22Rv1 (cell line): ENCODE measurements around the gene CACNA2D2.

Experiments
- H3K27ac ChIP-seq: fragments of 450-650 bp; 2 replicates; pipeline ENCODE4 v1.5.1; 2017
- ZFX ChIP-seq: fragments of 450-650 bp; IDR thresholded peaks from 2 replicates; pipeline ENCODE4 v1.6.1; 2017; ENCODE audit warnings: antibody characterized with exemption, borderline replicate concordance
- TF ChIP-seq, protein P1 (sequence below): fragments of 450-650 bp; IDR thresholded peaks from 2 replicates; pipeline ENCODE4 v1.5.1; 2017; ENCODE audit warnings: mild to moderate bottlenecking

Gene CACNA2D2

DNA sequence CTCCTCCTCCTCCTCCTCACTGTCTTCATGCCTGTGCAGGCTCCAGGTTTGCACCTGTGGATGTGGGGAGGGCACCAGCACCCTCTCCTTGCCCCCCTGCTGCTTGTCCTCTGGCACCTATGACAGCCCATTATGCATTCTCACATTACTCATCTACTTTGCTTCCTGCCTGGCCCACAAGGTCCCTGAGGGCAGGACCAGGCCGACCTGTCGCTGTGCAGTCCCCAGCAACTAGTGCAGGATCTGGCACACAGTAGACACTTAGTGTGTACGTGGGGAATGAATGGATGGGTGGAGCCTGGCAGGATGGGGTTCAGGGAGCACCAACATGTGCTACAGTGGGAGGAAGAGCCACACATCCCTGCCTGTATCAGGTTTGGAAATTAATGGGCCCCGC is 85.8 kb downstream of the CACNA2D2 start:
- no peak for TF ChIP-seq ZFX
- TF ChIP-seq, protein P1, sequence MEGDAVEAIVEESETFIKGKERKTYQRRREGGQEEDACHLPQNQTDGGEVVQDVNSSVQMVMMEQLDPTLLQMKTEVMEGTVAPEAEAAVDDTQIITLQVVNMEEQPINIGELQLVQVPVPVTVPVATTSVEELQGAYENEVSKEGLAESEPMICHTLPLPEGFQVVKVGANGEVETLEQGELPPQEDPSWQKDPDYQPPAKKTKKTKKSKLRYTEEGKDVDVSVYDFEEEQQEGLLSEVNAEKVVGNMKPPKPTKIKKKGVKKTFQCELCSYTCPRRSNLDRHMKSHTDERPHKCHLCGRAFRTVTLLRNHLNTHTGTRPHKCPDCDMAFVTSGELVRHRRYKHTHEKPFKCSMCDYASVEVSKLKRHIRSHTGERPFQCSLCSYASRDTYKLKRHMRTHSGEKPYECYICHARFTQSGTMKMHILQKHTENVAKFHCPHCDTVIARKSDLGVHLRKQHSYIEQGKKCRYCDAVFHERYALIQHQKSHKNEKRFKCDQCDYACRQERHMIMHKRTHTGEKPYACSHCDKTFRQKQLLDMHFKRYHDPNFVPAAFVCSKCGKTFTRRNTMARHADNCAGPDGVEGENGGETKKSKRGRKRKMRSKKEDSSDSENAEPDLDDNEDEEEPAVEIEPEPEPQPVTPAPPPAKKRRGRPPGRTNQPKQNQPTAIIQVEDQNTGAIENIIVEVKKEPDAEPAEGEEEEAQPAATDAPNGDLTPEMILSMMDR: no peak
- no peak overlapping the region for H3K27ac ChIP-seq

DNA sequence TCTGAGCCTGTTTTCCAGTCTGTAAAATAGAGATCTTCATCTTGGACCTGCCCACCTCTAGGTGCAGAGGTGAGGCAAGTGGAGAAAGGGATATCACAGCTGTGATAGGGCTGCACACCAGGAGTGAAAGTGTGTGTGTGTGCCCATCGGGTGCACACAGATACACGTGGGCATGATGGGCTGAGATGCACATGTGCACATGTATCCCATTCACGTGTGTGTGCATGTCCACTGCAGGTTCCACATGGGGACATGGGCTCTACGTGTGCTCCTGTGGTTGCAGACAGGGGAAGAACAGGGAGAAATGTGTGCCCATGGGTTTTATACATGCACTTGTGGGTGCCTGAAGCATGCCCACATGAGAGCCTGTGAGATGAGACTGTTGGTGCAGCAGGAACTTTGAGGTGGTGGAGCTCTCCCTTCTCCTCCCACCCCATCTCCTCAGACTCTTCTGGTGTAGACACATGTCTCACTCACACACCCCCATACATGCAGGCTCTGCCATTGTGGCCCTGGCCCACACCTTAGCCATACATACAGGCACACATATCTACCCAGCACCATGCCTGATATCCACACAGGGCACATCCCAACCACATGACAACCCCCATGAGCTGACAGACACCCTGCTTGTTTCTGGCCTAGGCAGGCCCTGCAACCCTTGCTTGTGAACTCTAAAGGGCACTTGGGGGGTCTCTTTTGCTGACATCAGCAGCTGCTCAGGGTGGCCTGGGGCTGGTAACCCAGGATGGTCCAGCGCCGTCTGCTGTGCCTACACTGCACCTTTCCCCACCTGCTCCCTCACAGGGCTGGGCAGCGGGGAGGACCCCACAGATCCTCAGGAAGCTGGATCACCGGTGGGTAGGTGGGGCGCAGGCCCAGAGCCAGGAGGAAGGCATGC is 86.4 kb downstream of the CACNA2D2 start:
- TF ChIP-seq, protein P1: no peak
- TF ChIP-seq ZFX: no peak
- H3K27ac ChIP-seq: no peak overlapping the region

DNA sequence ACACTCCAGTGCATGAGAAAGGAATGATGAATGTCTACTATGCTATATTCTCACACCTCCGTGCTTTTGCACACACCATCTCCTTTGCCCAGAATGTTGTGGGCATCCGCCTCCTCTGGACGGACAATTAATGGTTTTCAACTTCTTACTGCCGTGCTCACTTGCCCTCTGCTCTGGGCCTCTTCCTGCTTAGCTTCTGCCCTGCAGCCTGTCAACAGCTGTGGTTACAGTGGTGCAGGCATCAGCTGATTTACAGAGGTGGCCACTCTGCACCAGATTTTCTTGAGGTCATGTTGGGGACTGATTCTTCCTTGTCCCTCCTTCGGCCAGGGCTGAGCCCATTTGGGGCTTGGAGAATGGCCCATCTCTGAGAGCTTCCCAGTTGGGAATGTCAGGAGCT is 87.6 kb downstream of the CACNA2D2 start:
- no peak overlapping the region for H3K27ac ChIP-seq
- TF ChIP-seq, protein P1: no peak
- TF ChIP-seq ZFX: no peak

DNA sequence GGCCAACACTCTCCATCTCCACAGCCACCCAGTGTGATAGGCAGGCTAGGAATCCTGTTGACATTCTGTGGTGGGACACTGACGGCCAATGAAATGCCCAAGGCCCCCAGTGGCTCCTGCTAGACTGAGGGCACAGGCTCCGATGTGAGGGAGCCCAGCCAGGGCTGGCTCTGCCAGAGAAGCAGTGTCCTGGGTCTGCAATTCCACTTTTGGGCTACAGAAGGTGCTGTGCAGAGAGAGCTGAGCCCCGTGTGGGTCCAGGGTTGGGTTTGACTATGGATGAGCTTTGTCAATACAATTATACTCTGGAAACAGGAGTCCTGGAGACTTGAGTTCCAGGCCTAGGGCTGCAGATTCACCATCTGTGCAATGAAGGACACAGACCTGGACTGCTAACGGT is 88.4 kb downstream of the CACNA2D2 start:
- no peak for TF ChIP-seq ZFX
- TF ChIP-seq, protein P1: no peak
- H3K27ac ChIP-seq: no peak overlapping the region

DNA sequence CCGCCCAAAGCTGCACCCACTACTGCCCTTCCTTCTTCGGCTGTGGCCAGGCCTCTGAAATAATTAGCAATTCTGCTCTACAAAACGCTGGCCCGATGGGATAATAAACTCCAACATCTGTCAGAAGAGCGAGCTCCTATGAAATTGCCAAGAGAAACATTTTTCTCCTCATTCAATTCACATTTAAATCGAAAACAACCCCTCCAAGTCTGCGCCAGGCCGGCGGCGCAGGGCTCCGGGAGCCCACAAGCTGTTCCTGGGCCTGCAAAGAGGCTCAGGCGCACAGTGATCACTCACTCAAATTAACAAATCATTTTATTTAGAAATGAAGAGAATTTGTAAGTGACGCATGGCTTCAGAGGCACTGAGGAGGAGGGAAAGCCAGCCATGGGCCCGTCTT is 88.8 kb downstream of the CACNA2D2 start:
- TF ChIP-seq, protein P1: no peak
- TF ChIP-seq ZFX: no peak
- no peak overlapping the region for H3K27ac ChIP-seq

DNA sequence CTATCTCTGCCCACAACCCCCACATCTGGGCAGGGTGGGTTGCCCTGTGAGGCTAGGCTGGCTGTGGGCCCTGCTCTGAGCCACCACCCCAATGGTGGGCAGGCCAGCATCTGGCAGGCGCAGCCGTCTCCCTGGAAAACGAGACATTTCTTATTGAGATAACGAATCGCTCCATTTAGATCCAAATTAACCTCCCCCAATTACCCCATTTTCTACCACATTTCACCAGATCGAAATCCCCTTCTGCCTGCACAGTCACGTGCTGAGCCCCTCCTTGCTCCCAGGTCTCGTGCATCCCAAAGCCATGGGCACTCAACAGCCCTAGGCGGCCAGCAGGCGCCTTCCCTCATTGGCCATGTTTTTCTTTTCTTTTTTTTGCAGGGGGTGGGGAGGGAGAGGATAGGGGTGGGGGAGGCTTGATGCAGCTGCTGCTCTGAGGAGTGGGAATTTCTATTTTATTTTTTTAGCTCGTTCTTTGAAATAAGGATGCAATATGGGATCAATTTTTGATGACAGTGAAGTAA is 91.1 kb downstream of the CACNA2D2 start:
- H3K27ac ChIP-seq: no peak overlapping the region
- TF ChIP-seq, protein P1: no peak
- TF ChIP-seq ZFX: no peak

DNA sequence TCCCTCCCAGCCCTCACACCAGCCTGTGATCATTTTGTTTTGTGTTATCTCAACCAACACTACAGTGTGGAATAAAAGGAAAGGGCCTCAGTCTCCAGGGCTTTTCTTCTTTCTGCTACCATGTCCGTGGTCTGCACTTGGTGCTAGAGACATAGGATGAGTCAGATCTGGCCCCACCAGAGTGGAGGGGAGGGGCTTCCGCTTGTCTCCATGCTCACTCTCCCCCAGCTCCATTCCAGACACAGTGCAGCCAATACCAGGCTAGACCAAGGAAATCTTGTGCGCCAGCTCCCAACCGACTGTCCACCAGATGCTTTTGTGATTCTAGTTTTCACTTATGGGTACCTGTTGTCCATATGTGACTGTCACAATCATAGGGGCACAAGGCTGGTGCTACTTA is 92.2 kb downstream of the CACNA2D2 start:
- TF ChIP-seq, protein P1: no peak
- no peak for TF ChIP-seq ZFX
- no peak overlapping the region for H3K27ac ChIP-seq
